ENCODE results near the gene STIL. TPM values are rescaled to one million over a fixed set of nuclear protein-coding genes. Genes with fewer than 3 reads are reported as not detected.
A peak's percentile ranks its signal among the peaks of the same experiment; 100 is the strongest.

Gene STIL
- total RNA-seq = 6.1 and 9.0 TPM in 2 replicates
- 2.5 and 3.8 TPM in 2 replicates for polyA plus RNA-seq

DNA sequence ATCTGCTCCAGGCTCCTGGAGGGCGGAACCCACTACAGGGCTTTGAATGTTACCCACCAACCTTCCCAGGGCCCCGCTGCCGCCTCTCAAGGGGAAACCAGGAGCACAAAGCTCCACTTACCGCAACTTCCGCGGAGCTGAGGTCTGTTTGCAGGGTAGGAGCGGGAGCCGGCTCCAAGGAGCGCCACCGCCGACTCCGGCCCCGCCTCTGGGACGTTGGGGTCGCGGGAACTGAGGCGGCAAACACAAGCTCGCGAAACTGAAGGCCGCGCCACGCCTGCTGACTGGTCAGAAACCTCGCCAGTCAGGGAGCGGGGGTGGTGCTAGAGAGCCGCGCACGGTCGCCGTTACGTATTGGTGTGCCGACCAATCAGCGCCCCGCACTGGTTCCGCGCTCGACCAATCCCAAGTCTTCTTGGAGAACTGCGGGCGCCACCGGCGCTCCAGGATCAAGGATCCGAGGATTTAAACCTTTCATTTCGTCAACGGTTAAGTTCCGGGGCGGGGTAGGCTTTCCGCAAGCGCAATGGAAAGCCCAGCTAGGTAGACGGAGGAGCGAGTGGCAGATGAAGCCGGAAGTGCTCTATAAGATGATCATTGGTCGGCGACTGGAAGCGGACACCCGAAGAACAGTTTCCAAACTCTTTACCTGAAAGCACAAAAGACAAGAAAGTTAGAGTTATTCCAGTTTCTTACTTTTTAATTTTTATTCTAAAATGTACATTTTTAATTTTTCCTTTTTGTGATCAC, at the start of gene STIL:
Gene STIL (minus strand): TSS at position 233 of the 750 bp plus-strand sequence. CDS start 3,828 bp downstream, outside the sequence.
- no peaks in the 10 kb centered on the region for H3K27me3 ChIP-seq
- H2AFZ ChIP-seq = peak within 1 kb of the TSS; percentile 45
- WGBS (ENCODE audit: low lambda C conversion rate, missing lambda C conversion rate) = 1% methylated on average over 54 of the region's 54 CpGs
- H3K4me3 ChIP-seq = peak within 1 kb of the TSS; percentile 30
- TF ChIP-seq EZH2 (IDR thresholded peaks at IDR 0.05; ENCODE audit: borderline replicate concordance) (no peak), EZH2phosphoT487 (IDR thresholded peaks at IDR 0.05; ENCODE audit: low read depth, severe bottlenecking, unreplicated experiment) (no peak)
- TF ChIP-seq, protein P1, sequence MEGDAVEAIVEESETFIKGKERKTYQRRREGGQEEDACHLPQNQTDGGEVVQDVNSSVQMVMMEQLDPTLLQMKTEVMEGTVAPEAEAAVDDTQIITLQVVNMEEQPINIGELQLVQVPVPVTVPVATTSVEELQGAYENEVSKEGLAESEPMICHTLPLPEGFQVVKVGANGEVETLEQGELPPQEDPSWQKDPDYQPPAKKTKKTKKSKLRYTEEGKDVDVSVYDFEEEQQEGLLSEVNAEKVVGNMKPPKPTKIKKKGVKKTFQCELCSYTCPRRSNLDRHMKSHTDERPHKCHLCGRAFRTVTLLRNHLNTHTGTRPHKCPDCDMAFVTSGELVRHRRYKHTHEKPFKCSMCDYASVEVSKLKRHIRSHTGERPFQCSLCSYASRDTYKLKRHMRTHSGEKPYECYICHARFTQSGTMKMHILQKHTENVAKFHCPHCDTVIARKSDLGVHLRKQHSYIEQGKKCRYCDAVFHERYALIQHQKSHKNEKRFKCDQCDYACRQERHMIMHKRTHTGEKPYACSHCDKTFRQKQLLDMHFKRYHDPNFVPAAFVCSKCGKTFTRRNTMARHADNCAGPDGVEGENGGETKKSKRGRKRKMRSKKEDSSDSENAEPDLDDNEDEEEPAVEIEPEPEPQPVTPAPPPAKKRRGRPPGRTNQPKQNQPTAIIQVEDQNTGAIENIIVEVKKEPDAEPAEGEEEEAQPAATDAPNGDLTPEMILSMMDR (IDR thresholded peaks at IDR 0.05; ENCODE audit: poor library complexity) = no peak
- peak; percentile 99 for DNase-seq (ENCODE audit: low spot score)
- H3K4me2 ChIP-seq = peak within 1 kb of the TSS; percentile 82
- no peaks in the 10 kb centered on the region for H4K20me1 ChIP-seq (ENCODE audit: insufficient read depth, poor library complexity, severe bottlenecking)
- no peaks in the 10 kb centered on the region for H3K9me3 ChIP-seq (ENCODE audit: low read depth)
- peak within 1 kb of the TSS; percentile 90 for H3K27ac ChIP-seq
- H3K79me2 ChIP-seq = peaks cover 36% of the 10 kb centered on the region
- no peaks in the 10 kb centered on the region for H3K9me2 ChIP-seq (replicated peaks; ENCODE audit: insufficient read depth)
- H3K36me3 ChIP-seq (replicated peaks; ENCODE audit: insufficient read depth, low read depth) = no peaks in the 10 kb centered on the region
- peaks cover 5% of the 10 kb centered on the region for H3K4me1 ChIP-seq (ENCODE audit: insufficient read depth)

DNA sequence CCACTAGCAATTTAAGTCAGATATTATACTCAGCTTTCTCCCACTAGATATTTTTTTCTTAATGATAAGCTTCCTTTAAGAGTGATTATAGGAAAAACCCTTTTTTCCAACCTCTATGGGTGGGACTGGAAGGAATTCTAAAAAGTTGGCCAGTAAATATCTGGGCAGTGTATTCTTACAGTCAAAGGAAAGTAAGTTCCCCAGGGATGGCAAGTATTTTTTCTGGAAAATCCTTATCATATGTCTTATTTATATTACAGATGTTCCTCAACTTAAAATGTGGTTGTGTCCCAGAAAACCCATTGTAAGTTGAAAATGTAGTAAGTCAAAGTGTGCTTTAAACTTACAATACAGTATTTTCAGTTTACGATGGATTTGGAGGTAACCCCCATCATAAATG, 48.9 kb upstream of the STIL start:
- H3K36me3 ChIP-seq (replicated peaks; ENCODE audit: insufficient read depth, low read depth) = no peaks in the 10 kb centered on the region
- H3K4me2 ChIP-seq = no peak overlapping the region
- H2AFZ ChIP-seq = no peak overlapping the region
- 97% methylated on average over 1 of the region's 1 CpG for WGBS (ENCODE audit: low lambda C conversion rate, missing lambda C conversion rate)
- no peaks in the 10 kb centered on the region for H3K4me1 ChIP-seq (ENCODE audit: insufficient read depth)
- TF ChIP-seq, protein P1 (IDR thresholded peaks at IDR 0.05; ENCODE audit: poor library complexity) = no peak
- TF ChIP-seq EZH2phosphoT487 (IDR thresholded peaks at IDR 0.05; ENCODE audit: low read depth, severe bottlenecking, unreplicated experiment) (no peak), EZH2 (IDR thresholded peaks at IDR 0.05; ENCODE audit: borderline replicate concordance) (no peak)
- H4K20me1 ChIP-seq (ENCODE audit: insufficient read depth, poor library complexity, severe bottlenecking) = peaks cover 56% of the 10 kb centered on the region
- H3K27me3 ChIP-seq = no peaks in the 10 kb centered on the region
- H3K4me3 ChIP-seq = no peak overlapping the region
- H3K9me2 ChIP-seq (replicated peaks; ENCODE audit: insufficient read depth) = no peaks in the 10 kb centered on the region
- H3K27ac ChIP-seq = no peak overlapping the region
- peaks cover 76% of the 10 kb centered on the region for H3K79me2 ChIP-seq
- H3K9me3 ChIP-seq (ENCODE audit: low read depth) = no peaks in the 10 kb centered on the region
- DNase-seq (ENCODE audit: low spot score) = no peak

DNA sequence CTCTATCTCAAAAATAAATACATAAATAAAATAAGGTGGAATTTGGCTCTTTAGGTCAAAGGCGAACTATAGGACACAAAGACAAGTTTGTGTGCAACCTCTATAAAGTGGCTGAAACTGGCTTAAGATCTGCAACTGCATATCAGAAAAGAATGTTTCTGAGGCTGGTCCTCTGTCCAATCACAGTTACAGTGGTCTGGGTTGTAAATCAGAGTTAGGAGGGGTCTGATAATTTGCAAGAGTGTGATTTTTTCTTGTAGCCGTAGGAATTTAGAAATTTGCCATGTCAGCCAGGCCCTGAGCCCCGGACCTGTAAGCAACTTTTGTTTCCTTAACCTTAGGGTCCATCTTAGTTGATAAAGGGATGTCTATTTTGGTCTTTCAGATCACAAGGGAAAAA, 47.4 kb upstream of the STIL start:
- no peak overlapping the region for H2AFZ ChIP-seq
- DNase-seq (ENCODE audit: low spot score) = no peak
- H3K4me3 ChIP-seq = no peak overlapping the region
- no peak overlapping the region for H3K27ac ChIP-seq
- H3K9me3 ChIP-seq (ENCODE audit: low read depth) = no peaks in the 10 kb centered on the region
- TF ChIP-seq EZH2 (IDR thresholded peaks at IDR 0.05; ENCODE audit: borderline replicate concordance) (no peak), EZH2phosphoT487 (IDR thresholded peaks at IDR 0.05; ENCODE audit: low read depth, severe bottlenecking, unreplicated experiment) (no peak)
- TF ChIP-seq, protein P1 (IDR thresholded peaks at IDR 0.05; ENCODE audit: poor library complexity) = no peak
- no peaks in the 10 kb centered on the region for H3K9me2 ChIP-seq (replicated peaks; ENCODE audit: insufficient read depth)
- H3K36me3 ChIP-seq (replicated peaks; ENCODE audit: insufficient read depth, low read depth) = no peaks in the 10 kb centered on the region
- WGBS (ENCODE audit: low lambda C conversion rate, missing lambda C conversion rate) = 91% methylated on average over 3 of the region's 3 CpGs
- no peak overlapping the region for H3K4me2 ChIP-seq
- H3K79me2 ChIP-seq = peaks cover 87% of the 10 kb centered on the region
- no peaks in the 10 kb centered on the region for H3K4me1 ChIP-seq (ENCODE audit: insufficient read depth)
- H4K20me1 ChIP-seq (ENCODE audit: insufficient read depth, poor library complexity, severe bottlenecking) = peaks cover 62% of the 10 kb centered on the region
- no peaks in the 10 kb centered on the region for H3K27me3 ChIP-seq

Measured in hepatocyte (in vitro differentiated cells).